ENCODE results near the gene OR6V1. TPM values are rescaled to one million over a fixed set of nuclear protein-coding genes. Genes with fewer than 3 reads are reported as not detected.
"Not testable (repeated sequence)": the region's sequence is repeated elsewhere in the genome, so short reads cannot be mapped to it uniquely, and the experiment has no call there.

OR6V1 gene
- total RNA-seq, 6 experiments from 2014 or later: not detected

DNA sequence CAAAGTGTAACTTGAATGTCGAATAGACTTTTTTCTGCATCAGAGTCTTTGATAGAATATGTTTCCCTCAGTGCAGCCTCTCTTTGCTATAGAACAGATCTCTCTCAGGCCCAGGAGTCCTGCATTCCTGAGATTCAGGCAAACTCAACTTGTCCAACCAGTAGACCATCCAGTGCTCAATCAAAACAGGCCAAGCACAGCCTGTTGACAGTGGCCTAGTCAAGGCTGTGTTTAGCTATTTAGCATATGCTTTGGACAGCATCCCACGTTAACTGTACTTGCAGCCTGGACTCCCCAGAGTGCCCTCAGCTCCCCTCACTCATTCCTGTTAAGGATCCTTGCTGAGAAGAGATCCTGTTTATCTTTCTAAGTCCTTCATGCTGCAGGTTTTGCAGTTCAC, 16.3 kb downstream of the OR6V1 start:
- Histone ChIP-seq H3K9me3 (no peaks in the 10 kb centered on the region), H3K4me1 (no peaks in the 10 kb centered on the region), H3K4me3 (no peak overlapping the region), H3K27ac (no peak overlapping the region), H3K27me3 (no peaks in the 10 kb centered on the region), H3K36me3 (no peaks in the 10 kb centered on the region)
- WGBS (ENCODE audit: insufficient coverage, low coverage, low lambda C conversion rate, missing lambda C conversion rate): 72% methylated on average over 1 of the region's 2 CpGs
- no peak for TF ChIP-seq POLR2A (IDR thresholded peaks at IDR 0.05)
- no peak for TF ChIP-seq CTCF (IDR thresholded peaks at IDR 0.05)
- ATAC-seq: no peak
- intact Hi-C loops (cut with DNase I): no loop called here
- no peak for DNase-seq

DNA sequence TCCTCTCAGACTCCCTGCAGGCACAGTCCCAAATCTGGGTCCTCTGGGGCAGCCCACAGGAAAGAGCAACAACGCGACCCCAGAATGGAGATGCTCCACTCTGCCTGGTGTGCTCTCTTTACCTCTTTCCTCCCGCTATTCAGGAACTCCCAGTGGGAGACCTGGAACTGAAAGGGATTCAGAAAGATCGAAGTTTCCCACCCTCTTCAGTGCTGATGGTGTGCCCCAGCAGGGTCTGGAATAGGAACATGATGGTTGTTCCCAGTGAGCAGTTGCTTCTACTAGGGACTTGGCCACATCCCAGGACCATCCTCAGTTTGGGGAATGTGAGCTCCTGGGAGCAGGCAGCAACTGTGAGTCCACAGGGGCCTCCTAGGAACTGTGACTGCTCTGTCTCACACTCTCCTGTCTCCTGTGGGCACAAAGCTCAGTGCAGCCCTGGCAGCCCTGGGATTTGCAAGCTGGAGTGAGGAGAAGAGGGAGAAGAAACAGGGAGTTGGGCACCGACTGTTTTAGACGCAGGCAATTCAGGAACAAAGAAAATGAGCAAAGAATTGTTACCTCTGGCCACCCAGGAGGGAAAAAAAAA, 17.9 kb downstream of the OR6V1 start:
- TF ChIP-seq CTCF (IDR thresholded peaks at IDR 0.05) (no peak), POLR2A (IDR thresholded peaks at IDR 0.05) (no peak)
- H3K4me3 ChIP-seq: no peak overlapping the region
- WGBS (ENCODE audit: insufficient coverage, low coverage, low lambda C conversion rate, missing lambda C conversion rate): 62% methylated on average over 2 of the region's 6 CpGs
- no peaks in the 10 kb centered on the region for H3K9me3 ChIP-seq
- H3K4me1 ChIP-seq: no peaks in the 10 kb centered on the region
- ATAC-seq: no peak
- intact Hi-C loops (cut with DNase I): no loop called here
- H3K27me3 ChIP-seq: no peaks in the 10 kb centered on the region
- no peak for DNase-seq
- no peaks in the 10 kb centered on the region for H3K36me3 ChIP-seq
- no peak overlapping the region for H3K27ac ChIP-seq

DNA sequence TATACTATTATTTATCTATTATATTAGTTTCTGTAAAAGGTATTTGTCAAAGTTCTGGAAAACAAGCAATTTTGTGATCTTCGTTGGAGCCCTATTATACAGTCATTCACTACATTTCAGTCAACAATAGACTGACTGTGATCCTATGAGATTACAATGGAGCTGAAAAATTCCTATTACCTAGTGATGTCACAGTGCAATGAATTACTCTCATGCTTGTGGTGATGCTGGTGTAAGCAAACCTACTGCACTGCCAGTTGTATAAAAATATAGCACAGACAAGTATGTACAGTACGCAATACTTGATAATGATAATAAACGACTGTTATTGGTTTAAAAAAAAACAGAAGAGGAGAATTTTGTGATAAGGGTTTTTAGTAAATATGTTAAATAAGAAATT, 21.4 kb downstream of the OR6V1 start:
- Histone ChIP-seq H3K27me3 (no peaks in the 10 kb centered on the region), H3K36me3 (no peaks in the 10 kb centered on the region), H3K4me1 (no peaks in the 10 kb centered on the region), H3K27ac (no peak overlapping the region), H3K4me3 (no peak overlapping the region), H3K9me3 (no peaks in the 10 kb centered on the region)
- DNase-seq (no peak), ATAC-seq (no peak)
- intact Hi-C loops (cut with DNase I): no loop called here
- 73% methylated on average over 3 of the region's 3 CpGs for WGBS (ENCODE audit: insufficient coverage, low coverage, low lambda C conversion rate, missing lambda C conversion rate)
- TF ChIP-seq CTCF (IDR thresholded peaks at IDR 0.05): no peak
- no peak for TF ChIP-seq POLR2A (IDR thresholded peaks at IDR 0.05)

DNA sequence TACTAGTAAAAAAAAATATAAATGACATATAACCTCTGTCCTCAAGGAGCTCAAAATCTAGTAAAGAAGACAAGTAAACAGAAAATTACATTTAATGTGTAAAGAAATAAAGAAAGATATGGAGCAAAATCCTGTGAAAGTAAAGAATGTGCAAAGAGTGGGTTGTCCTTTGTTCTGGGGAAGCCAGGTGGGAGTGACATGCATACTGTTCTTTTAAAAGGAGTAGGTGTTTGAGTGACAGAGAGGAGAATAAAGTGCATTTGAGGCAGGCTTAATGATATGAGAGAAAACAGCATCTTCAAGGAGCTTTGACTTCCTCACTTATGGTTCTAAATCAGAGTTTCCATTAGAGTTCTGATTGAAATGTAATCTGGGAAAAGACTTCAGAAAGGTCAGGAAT, 22.0 kb downstream of the OR6V1 start:
- H3K27me3 ChIP-seq: no peaks in the 10 kb centered on the region
- H3K36me3 ChIP-seq: no peaks in the 10 kb centered on the region
- TF ChIP-seq POLR2A (IDR thresholded peaks at IDR 0.05) (no peak), CTCF (IDR thresholded peaks at IDR 0.05) (no peak)
- DNase-seq (no peak), ATAC-seq (no peak)
- no peaks in the 10 kb centered on the region for H3K4me1 ChIP-seq
- H3K27ac ChIP-seq: no peak overlapping the region
- no peaks in the 10 kb centered on the region for H3K9me3 ChIP-seq
- intact Hi-C loops (cut with DNase I): no loop called here
- H3K4me3 ChIP-seq: no peak overlapping the region

DNA sequence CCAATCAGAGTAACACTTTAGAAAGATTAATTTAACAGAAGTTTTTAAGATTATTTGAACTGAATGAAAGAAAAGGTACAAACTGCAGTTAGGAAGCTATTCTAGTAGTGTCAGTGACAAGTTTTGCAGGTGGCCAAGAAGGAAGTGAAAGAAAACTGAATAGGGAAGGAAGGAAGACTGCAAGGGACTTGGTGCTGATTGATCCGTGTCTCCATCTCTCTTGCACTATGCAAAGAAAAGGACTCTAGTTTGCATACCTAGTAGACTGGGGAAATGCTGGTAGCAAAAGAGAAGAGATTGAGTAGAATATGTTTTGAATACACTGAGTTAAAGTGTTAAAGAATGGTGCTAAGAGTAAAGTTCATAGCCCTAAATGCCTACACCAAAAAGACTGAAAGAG, 33.0 kb downstream of the OR6V1 start:
- Histone ChIP-seq H3K36me3 (no peaks in the 10 kb centered on the region), H3K27ac (no peak overlapping the region), H3K9me3 (no peaks in the 10 kb centered on the region), H3K4me3 (no peak overlapping the region), H3K4me1 (no peaks in the 10 kb centered on the region), H3K27me3 (no peaks in the 10 kb centered on the region)
- 47% methylated on average over 1 of the region's 1 CpG for WGBS (ENCODE audit: insufficient coverage, low coverage, low lambda C conversion rate, missing lambda C conversion rate)
- DNase-seq (no peak), ATAC-seq (no peak)
- intact Hi-C loops (cut with DNase I): no loop called here
- no peak for TF ChIP-seq POLR2A (IDR thresholded peaks at IDR 0.05)
- TF ChIP-seq CTCF (IDR thresholded peaks at IDR 0.05): no peak

DNA sequence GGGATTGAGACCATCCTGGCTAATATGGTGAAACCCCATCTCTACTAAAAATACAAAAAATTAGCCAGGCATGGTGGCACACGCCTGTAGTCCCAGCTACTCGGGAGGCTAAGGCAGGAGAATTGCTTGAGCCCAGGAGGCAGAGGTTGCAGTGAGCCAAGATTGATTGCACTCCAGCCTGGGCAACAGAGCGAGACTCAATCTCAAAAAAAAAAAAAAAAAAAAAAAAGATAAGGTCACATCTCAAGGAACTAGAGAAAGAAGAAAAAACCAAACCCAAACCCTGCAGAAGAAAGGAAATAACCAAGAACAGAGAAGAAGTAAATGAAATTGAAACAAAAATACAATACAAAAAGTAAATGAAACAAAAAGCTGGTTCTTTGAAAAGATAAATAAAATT, 33.5 kb downstream of the OR6V1 start:
- H3K36me3 ChIP-seq; DNase-seq; H3K4me1 ChIP-seq; H3K9me3 ChIP-seq; H3K4me3 ChIP-seq; ATAC-seq; H3K27ac ChIP-seq; intact Hi-C loops (cut with DNase I); H3K27me3 ChIP-seq: not testable (repeated sequence)
- 81% methylated on average over 3 of the region's 3 CpGs for WGBS (ENCODE audit: insufficient coverage, low coverage, low lambda C conversion rate, missing lambda C conversion rate)

DNA sequence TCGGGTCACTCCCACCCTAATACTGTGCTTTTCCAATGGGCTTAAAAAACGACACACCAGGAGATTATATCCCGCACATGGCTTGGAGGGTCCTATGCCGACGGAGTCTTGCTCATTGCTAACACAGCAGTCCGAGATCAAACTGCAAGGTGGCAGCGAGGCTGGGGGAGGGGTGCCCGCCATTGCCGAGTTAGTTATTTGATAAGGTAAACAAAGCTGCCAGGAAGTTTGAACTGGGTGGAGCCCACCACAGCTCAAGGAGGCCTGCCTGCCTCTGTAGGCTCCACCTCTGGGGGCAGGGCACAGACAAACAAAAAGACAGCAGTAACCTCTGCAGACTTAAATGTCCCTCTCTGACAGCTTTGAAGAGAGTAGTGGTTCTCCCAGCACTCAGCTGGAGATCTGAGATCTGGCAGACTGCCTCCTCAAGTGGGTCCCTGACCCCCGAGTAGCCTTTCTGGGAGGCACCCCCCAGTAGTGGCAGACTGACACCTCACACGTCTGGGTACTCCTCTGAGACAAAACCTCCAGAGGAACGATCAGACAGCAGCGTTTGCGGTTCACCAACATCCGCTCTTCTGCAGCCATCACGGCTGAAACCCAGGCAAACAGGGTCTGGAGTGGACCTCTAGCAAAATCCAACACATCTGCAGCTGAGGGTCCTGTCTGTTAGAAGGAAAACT, 36.5 kb downstream of the OR6V1 start:
- intact Hi-C loops (cut with DNase I); H3K4me3 ChIP-seq; H3K9me3 ChIP-seq; H3K27ac ChIP-seq; H3K4me1 ChIP-seq; ATAC-seq; H3K27me3 ChIP-seq; DNase-seq; H3K36me3 ChIP-seq: not testable (repeated sequence)
- 84% methylated on average over 5 of the region's 16 CpGs for WGBS (ENCODE audit: insufficient coverage, low coverage, low lambda C conversion rate, missing lambda C conversion rate)

All from right lobe of liver (tissue), 6 donors.